Gastrocnemius medialis (tissue), 4 donors: Measurements from ENCODE around the gene CD151. TPM values are rescaled to one million over a fixed set of nuclear protein-coding genes. Genes with fewer than 3 reads are reported as not detected.
A peak's percentile ranks its signal among the peaks of the same experiment; 100 is the strongest.

ENCODE experiments used
- ATAC-seq, 2 donors: fragments of 150-250 bp; one replicate each; pipeline ENCODE4 v1.9.1; 2016
- DNase-seq, 2 donors: peaks; one replicate each; pipeline ENCODE4 v3.0.0-alpha.2; 2019
- H3K27ac ChIP-seq, 4 donors: fragments of 200-600 bp; sonication (generic); 1 replicate in 1 of 4; 2 replicates in 3 of 4; pipeline ENCODE4 v1.5.1; 2016 to 2018; ENCODE audit warnings: mild to moderate bottlenecking in 2 of 4, moderate library complexity in 1 of 4
- H3K27me3 ChIP-seq, 3 donors: fragments of 200-600 bp; sonication (generic) in 2 of 3; 1 replicate in 1 of 3; 2 replicates in 2 of 3; pipeline versions ENCODE4 v1.5.1 to v1.6.0; 2016 to 2019; ENCODE audit warnings: mild to moderate bottlenecking in 1 of 3, moderate library complexity in 1 of 3
- H3K36me3 ChIP-seq, 2 donors: fragments of 200-600 bp; sonication (generic) in 1 of 2; one replicate each; pipeline ENCODE4 v1.5.1; 2017 to 2018
- H3K4me1 ChIP-seq, 2 donors: fragments of 200-600 bp; sonication (generic) in 1 of 2; one replicate each; pipeline ENCODE4 v1.5.1; 2016 to 2017; ENCODE audit warnings: mild to moderate bottlenecking in 2 of 2
- H3K4me3 ChIP-seq, 4 donors: fragments of 200-600 bp; sonication (generic) in 3 of 4; 1 replicate in 1 of 4; 2 replicates in 3 of 4; pipeline ENCODE4 v1.5.1; 2016 to 2019; ENCODE audit warnings: mild to moderate bottlenecking in 2 of 4
- H3K9me3 ChIP-seq, 3 donors: fragments of 200-600 bp; sonication (generic) in 2 of 3; 1 replicate in 1 of 3; 2 replicates in 2 of 3; pipeline ENCODE4 v1.5.1; 2016 to 2019
- POLR2A ChIP-seq, 2 donors: fragments of 450-650 bp; IDR thresholded peaks; one replicate each; pipeline ENCODE4 v1.6.1; 2017; ENCODE audit warnings: antibody characterized with exemption in 2 of 2, mild to moderate bottlenecking in 2 of 2, moderate library complexity in 2 of 2
- in situ Hi-C, 4 donors: fragments of 200-750 bp; cut with MboI; loops; one replicate each; pipeline versions ENCODE4 v1.15.0 to v1.8.0; 2017; ENCODE audit warnings: low sequenced_read_pairs in 4 of 4
- intact Hi-C: fragments of 100-400 bp; cut with DNase I; formaldehyde crosslinking; loops from one replicate; pipeline ENCODE4 v1.15.1; 2023; ENCODE audit warnings: low total_unique reads
- total RNA-seq, 4 donors: library from RNA; depleted of rRNA; stranded (reverse); fragments of >200 nt; gene quantifications; one replicate each; pipeline versions ENCODE4 v1.1.0 to v1.2.3, GENCODE V29; 2016
- TF ChIP-seq, protein P1 (sequence below), 5 experiments: fragments of 450-650 bp in 3 of 5; fragments of 200-600 bp in 2 of 5; sonication (generic) in 2 of 5; IDR thresholded peaks in 4 of 5; conservative IDR thresholded peaks in 1 of 5; 1 replicate in 4 of 5; 2 replicates in 1 of 5; pipeline ENCODE4 v1.5.1; 2016 to 2019; ENCODE audit warnings: antibody characterized with exemption in 5 of 5, mild to moderate bottlenecking in 3 of 5, moderate library complexity in 3 of 5

Gene CD151
- total RNA-seq, 4 donors from 2014 or later: 77.0 to 206 (median 169) TPM

DNA sequence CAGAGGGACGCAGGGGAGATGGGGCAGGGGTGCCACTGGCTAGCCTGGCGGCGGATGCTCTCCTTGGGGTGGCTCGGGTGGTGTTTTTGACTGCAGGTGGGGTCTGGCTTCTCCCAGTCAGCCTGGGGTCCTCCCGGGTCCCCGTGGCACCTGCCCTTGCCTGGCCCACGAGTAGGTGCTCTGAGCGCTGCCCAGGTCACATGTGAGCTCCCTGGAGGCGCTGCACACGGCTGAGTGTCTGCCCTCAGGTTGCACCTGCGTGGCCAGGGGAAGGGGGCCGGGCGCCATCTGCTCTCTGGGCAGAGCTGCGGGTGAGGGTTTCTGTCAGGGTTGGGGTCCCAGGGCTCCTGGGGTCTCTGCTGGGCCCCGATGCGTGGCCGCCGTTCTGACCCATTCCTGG, 15.1 kb downstream of the CD151 start:
- Histone ChIP-seq H3K4me1 (peaks cover 29 to 34% of the 10 kb centered on the region in 2 donors), H3K27ac (no peak overlapping the region), H3K36me3 (no peaks in the 10 kb centered on the region), H3K27me3 (peaks cover 10 to 16% (median 11%) of the 10 kb centered on the region in 3 donors), H3K4me3 (no peak overlapping the region), H3K9me3 (no peaks in the 10 kb centered on the region)
- TF ChIP-seq, protein P1, sequence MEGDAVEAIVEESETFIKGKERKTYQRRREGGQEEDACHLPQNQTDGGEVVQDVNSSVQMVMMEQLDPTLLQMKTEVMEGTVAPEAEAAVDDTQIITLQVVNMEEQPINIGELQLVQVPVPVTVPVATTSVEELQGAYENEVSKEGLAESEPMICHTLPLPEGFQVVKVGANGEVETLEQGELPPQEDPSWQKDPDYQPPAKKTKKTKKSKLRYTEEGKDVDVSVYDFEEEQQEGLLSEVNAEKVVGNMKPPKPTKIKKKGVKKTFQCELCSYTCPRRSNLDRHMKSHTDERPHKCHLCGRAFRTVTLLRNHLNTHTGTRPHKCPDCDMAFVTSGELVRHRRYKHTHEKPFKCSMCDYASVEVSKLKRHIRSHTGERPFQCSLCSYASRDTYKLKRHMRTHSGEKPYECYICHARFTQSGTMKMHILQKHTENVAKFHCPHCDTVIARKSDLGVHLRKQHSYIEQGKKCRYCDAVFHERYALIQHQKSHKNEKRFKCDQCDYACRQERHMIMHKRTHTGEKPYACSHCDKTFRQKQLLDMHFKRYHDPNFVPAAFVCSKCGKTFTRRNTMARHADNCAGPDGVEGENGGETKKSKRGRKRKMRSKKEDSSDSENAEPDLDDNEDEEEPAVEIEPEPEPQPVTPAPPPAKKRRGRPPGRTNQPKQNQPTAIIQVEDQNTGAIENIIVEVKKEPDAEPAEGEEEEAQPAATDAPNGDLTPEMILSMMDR (IDR thresholded peaks at IDR 0.05 in 4 of 5, conservative IDR thresholded peaks at IDR 0.05 in 1 of 5): no peak
- no peak for TF ChIP-seq POLR2A (IDR thresholded peaks at IDR 0.05)
- ATAC-seq (no peak), DNase-seq (no peak)
- intact Hi-C loops (loop anchor here (1.0 to 5.0 kb wide), 2 partner anchors 79 to 203 kb away; partner anchors contain the start of gene AP2A2), in situ Hi-C loops (no loop called here)

DNA sequence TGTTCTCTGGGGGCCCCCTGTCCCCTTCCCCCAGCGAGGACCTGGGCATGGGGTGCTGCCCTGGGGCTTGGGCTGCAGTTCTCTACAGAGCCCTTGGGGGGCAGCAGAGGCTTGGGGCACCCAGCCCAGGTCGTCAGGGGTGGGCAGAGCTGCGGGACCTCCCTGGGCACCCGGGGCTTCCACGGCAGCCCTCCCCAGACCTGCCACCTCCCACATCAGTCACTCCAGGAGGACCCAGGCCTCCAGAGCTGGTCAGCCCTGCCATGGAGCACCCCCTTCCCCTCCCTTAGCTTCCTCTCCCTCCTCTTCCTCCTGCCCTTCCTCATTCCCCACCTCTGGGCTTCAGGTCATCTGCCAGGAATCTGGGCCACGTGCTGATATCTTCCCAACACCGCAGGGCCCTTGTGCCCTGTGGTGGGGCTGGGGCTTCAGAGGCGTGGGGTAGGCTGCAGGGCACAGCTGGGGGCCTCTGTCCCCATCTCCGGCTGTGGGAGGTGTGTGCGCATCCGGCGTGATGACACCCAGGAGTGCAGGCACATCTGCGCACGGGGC, 15.7 kb downstream of the CD151 start:
- ATAC-seq (no peak), DNase-seq (no peak)
- Histone ChIP-seq H3K36me3 (no peaks in the 10 kb centered on the region), H3K9me3 (no peaks in the 10 kb centered on the region), H3K4me3 (no peak overlapping the region), H3K27me3 (peaks cover 10 to 16% (median 11%) of the 10 kb centered on the region in 3 donors), H3K27ac (no peak overlapping the region), H3K4me1 (peaks cover 29 to 32% of the 10 kb centered on the region in 2 donors)
- no peak for TF ChIP-seq POLR2A (IDR thresholded peaks at IDR 0.05)
- TF ChIP-seq, protein P1 (IDR thresholded peaks at IDR 0.05 in 4 of 5, conservative IDR thresholded peaks at IDR 0.05 in 1 of 5): peak; percentile 71 to 91 (median 85)
- intact Hi-C loops: loop anchor here (1.0 to 5.0 kb wide), 2 partner anchors 79 to 203 kb away; partner anchors contain the start of gene AP2A2
- in situ Hi-C loops: no loop called here

DNA sequence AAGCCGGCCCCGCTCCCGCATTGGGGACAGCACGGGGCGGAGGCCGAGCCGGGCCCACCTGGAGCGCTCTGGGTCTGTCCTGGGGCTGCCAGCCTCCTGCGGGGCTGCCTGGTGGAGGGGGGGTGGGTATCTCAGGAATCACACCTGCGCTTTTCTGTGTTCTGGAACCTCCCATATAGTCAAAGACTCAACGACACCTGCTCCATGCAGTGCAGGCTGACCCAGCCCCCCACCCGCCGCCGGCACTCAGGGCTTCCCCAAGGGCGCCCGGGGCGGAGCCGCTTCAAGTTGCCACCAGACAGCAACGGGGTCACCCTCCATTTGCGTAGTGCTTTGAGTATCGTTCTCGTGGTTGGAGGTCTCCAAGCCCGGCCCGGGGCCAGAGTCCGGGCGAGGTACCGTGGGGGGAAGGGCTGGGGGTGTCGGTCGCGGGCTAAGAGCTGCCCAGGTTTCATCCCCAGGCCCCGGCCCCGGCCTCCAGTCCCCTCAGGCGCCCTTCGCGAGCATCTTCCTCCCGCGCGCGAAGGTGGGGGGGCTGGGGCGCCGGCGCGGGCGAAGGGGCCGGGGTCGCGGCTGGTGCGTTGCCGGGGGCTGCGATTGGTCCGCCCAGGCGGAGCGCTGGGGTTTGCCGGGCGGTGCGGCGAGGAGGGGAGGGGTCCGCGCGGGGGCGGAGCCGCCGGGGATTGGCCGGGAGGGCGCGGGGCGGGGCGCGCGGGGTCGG, 16.5 kb downstream of the CD151 start:
- no peak for TF ChIP-seq POLR2A (IDR thresholded peaks at IDR 0.05)
- TF ChIP-seq, protein P1 (IDR thresholded peaks at IDR 0.05 in 4 of 5, conservative IDR thresholded peaks at IDR 0.05 in 1 of 5): no peak
- no peak for DNase-seq
- intact Hi-C loops: loop anchor here (5.0 kb wide), 1 partner anchor 78 kb away; the partner anchor contains the start of gene AP2A2
- ATAC-seq: no peak
- no peak overlapping the region for H3K27ac ChIP-seq
- no peaks in the 10 kb centered on the region for H3K9me3 ChIP-seq
- H3K4me1 ChIP-seq: peaks cover 22 to 24% of the 10 kb centered on the region in 2 donors
- H3K36me3 ChIP-seq: no peaks in the 10 kb centered on the region
- H3K4me3 ChIP-seq: peak overlapping the region; percentile 16 to 47 (median 40)
- H3K27me3 ChIP-seq: peaks cover 10 to 16% (median 11%) of the 10 kb centered on the region in 3 donors
- in situ Hi-C loops: no loop called here

DNA sequence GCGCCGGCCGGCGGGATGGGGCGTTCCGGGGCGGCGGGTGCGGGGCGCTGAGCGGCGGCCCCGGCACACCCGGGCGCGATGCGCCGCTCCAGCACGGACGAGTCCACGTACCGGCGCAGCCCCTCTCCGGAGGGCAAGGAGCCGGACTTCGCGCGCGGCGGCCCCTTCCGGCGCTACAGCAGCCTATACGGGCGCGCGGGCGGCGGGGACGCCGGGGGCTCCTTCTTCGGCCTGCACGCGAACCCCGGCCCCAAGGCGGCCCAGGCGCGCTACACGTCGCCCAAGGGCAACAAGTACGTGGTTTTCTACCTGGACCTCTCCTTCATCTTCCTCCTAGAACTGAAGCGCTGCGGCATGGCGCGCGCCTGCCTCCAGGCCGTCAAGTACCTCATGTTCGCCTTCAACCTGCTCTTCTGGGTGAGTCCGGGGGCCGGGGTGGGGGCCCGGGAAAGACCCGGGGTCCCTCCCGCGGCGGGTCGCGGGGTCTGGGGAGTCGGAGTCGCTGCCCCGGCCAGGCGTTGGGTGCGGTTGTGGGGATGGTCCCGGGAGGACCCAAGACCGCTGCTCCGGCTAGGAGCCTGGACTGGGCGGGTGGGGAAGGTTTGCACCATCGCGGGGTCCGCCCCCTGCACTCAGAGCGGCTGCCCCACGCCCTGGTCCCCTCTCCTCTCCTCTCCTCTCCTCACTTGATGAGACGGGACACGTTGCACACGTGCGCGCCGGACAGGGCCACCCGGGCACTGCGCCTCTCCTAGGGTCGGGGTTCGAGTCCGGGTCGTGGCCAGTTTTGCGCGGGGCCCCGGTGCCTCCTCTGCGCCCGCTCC, 17.4 kb downstream of the CD151 start:
- peaks cover 17 to 21% of the 10 kb centered on the region in 2 donors for H3K4me1 ChIP-seq
- intact Hi-C loops: loop anchor here (5.0 kb wide), 1 partner anchor 77 kb away; the partner anchor contains the start of gene AP2A2
- no peak for ATAC-seq
- no peaks in the 10 kb centered on the region for H3K36me3 ChIP-seq
- H3K4me3 ChIP-seq: peak overlapping the region in 2 of 4 donors; percentile 13
- peaks cover 10 to 16% (median 11%) of the 10 kb centered on the region in 3 donors for H3K27me3 ChIP-seq
- TF ChIP-seq, protein P1 (IDR thresholded peaks at IDR 0.05 in 4 of 5, conservative IDR thresholded peaks at IDR 0.05 in 1 of 5): no peak
- no peak overlapping the region for H3K27ac ChIP-seq
- in situ Hi-C loops: no loop called here
- DNase-seq: no peak
- H3K9me3 ChIP-seq: no peaks in the 10 kb centered on the region
